Fibroblast of skin of right quadriceps (primary cell): ENCODE results near the gene HMOX1.

Experiments used
- DNase-seq: peaks from one replicate; pipeline ENCODE4 v3.0.0-alpha.2; 2013

The HMOX1 gene

DNA sequence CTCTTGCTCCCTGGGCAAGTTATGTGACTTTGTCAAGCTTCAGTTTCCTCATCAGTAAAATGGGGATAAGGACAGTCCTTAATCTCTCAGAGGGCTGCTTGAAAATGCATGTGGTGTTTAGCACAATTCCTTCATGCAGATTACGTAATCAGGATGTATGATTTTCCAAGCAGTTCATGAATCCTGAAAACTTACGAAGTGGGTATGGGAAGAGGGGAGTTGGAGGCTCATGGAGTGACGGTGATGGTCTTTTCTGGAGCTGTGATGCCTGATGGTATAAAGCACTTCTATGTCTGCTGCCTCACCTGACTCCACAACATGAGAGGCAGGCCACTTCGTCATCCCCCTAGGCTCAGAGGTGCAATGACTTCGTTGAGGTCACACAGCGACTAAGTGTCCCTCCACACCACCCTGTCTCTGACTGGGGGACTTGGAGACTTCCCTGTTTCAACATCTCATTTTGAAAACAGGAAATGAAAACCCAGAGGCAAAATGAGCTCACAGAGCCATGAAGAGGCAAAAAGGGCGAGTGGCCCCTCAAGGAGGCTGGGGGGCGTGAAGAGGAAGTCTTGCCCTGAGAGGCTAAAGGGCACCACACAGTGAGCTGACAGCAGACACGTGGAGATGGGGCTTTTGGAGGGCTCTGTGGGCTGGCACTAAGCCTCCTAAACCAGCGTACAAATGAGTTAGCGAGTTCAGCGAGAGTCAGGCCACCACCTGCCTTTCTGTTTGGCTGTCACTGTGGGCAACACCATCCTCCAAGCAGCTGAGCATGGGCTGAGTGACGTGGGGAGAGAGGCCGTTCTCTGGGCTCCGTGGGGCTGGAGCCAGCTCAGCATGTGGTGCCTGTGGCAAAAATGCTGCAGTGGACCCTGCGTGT, 29.1 kb downstream of the HMOX1 start:
- no peak for DNase-seq

DNA sequence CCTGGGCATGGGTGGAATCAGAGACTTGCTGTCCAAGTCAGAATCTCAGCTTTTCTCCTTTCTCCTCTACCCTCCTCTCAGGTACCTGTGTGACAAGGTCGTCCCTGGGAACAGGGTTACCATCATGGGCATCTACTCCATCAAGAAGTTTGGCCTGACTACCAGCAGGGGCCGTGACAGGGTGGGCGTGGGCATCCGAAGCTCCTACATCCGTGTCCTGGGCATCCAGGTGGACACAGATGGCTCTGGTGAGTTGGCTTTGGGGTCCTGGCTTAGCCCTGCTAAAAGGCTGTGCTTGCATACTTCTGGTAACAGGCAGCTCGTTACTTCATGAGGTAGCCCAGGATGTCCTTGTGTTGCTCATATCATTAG, 29.8 kb downstream of the HMOX1 start:
- no peak for DNase-seq

DNA sequence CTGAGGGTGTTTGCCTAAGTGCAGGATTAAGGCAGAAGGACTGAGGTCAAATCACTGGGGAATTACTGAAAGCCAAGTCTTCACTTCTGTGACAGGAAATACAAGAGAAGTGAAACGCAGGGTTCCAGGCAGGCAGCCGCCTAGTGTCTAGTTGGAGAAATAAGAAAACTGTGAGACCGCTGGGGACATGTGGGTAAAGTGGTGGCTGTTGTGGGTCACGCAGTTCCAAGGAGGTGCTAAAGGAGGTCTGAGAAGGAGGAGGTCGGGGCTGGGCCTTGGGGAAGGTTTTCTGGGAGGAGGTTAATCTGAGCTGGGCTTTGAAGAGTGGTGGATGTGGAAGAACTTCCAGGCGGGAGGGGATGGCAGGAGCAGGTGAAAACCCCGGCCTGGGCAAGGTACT, 30.2 kb downstream of the HMOX1 start:
- DNase-seq: no peak

DNA sequence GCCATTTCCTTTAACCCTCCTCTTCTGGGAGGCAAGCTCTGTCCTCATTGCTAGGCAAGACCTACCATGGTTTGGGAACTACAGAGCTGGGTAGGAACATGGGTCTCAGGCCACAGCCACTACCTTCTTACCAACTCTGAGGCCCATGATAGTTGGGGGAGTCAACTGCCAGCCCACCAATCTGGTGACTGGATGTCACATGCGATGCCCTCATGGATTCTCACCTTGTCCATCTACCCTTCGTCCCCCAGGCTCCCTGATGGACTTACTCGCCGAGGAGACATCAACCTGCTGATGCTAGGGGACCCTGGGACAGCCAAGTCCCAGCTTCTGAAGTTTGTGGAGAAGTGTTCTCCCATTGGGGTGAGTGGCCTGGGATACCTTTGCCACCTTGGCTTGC, 32.7 kb downstream of the HMOX1 start:
- no peak for DNase-seq

DNA sequence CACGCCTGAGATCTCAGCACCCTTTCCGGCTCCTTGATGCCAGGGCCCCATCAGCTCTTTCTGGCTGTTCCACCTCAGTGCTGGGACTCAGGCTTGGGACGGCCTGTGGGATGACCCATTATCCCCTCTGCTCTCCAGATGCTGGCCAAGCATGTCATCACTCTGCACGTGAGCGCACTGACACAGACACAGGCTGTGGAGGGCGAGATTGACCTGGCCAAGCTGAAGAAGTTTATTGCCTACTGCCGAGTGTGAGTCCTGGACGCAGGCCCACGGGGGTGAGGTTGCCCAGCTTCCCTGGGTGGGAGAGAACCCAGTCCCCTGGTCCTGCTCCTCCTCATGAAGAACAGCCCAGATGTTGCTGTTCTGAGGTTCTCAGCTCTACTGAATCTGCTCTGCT, 36.7 kb downstream of the HMOX1 start:
- DNase-seq: no peak

DNA sequence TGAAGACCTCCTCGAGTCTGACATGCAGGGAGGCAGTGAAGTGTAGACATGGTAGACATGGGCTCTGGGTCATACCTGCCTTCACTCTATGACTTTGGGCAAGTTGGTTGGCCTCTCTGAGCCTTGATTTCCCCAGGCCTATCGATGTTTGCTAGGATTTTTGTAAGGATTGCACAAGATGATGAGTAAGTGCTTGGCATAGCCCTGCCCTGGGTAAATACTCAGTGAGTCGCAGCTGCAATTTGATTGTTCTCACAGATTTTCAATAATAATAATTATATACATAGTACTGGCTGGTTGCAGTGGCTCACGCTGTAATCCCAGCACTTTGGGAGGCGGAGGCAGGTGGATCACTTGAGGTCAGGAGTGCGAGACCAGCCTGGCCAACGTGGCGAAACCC, 37.2 kb downstream of the HMOX1 start:
- DNase-seq: no peak

DNA sequence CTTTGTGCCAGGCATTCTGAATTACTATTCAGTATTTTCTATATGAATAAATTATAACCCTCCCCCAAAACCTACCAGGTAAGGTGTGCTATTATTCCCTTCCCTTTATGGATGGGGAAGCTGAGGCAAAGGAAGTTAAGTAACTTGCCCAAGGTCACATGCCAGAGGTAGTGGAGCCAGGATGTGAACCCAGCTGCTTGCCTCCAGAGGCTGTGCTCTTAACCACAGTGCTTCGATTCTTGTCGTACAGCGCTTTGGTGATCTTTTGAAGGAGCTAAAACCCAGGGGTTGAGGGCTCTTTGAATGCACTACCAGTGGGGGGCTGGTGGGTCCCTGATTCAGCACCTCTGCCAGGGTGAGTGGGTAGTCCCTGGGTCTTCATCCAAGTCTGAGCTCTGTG, 37.8 kb downstream of the HMOX1 start:
- DNase-seq: no peak

DNA sequence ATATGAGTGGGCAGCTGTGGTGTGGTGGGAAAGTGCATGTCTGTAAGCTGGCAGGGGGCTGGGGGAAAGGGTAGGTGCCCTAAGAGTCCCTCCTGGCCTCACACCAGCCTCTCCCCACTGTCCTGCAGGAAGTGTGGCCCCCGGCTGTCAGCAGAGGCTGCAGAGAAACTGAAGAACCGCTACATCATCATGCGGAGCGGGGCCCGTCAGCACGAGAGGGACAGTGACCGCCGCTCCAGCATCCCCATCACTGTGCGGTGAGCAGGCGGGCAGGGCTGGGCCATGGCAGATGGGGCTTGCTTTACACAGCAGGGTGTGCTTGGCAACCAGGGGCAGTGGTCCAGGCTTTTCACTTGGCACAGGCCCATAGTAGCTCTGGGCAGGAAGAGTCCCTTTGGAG, 38.9 kb downstream of the HMOX1 start:
- DNase-seq: no peak

DNA sequence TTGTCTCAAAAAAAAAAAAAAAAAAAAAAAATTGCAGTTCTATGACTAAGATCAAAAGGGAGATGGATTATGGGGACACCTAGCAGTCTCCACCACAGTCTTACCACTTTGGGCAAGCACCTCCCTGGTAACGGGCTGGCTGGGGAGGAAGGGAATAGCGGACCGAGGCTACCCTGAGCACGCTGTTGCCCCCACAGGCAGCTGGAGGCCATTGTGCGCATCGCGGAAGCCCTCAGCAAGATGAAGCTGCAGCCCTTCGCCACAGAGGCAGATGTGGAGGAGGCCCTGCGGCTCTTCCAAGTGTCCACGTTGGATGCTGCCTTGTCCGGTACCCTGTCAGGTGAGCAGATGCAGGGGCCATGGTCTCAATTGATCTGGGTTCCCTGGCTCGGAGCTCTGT, 40.2 kb downstream of the HMOX1 start:
- no peak for DNase-seq

DNA sequence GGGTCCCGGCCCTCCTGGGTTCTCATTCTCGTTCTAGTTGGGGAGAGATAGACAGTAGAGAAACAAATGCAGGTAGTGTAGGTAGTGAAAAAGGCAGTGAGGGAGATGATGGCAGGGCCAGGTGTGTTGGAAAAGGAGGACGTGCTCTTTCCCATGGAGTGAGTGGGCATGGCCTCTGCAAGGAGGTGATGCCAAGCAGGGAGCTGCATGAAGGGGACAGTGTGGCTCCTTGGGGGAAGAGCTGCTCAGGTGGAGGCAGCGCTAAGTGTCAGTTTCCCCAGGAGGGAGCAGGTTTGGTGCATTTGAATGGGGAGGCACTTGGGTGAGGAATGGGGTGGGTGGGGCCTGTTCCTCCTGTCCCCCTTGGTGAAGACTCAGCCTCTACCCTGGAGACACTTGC, 41.2 kb downstream of the HMOX1 start:
- DNase-seq: no peak

DNA sequence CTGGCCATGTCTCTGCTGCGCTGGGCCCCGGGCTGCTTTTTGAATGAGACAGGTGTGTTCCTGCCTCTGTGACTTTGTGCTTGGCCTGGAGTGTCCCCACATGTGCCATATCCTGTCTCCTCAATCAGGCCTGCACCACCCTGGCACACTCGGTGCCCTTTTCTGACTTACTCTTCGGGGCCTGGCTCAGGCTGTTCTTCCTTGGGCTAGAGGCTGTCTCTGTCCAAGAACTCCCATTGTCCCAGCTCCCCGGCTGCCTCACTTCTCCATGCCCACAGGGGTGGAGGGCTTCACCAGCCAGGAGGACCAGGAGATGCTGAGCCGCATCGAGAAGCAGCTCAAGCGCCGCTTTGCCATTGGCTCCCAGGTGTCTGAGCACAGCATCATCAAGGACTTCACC, 42.0 kb downstream of the HMOX1 start:
- DNase-seq: no peak

DNA sequence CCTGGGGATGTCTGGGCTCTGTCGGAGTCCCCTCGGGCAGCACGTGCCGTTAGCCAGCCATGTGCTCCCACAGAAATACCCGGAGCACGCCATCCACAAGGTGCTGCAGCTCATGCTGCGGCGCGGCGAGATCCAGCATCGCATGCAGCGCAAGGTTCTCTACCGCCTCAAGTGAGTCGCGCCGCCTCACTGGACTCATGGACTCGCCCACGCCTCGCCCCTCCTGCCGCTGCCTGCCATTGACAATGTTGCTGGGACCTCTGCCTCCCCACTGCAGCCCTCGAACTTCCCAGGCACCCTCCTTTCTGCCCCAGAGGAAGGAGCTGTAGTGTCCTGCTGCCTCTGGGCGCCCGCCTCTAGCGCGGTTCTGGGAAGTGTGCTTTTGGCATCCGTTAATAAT, 43.2 kb downstream of the HMOX1 start:
- DNase-seq: no peak

DNA sequence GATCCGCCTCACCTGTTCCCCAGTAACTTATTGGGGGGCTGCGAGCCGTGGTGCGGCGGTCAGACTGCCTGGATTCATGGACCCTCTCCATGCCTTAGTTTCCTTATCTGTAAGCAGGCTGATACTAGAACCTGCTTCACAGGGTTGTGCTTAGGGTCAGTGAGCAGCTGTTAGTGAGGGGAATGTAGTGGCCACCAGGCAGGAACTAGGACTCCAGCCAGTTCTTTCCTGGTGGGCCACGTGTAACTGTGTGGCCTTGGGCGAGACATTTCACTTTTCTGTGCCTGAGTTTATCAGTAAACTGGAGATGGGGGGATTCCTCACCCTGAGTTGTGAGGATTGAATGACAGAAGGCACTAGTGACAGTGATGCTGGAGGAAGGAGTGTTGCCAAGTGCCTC, 43.9 kb downstream of the HMOX1 start:
- DNase-seq: no peak

DNA sequence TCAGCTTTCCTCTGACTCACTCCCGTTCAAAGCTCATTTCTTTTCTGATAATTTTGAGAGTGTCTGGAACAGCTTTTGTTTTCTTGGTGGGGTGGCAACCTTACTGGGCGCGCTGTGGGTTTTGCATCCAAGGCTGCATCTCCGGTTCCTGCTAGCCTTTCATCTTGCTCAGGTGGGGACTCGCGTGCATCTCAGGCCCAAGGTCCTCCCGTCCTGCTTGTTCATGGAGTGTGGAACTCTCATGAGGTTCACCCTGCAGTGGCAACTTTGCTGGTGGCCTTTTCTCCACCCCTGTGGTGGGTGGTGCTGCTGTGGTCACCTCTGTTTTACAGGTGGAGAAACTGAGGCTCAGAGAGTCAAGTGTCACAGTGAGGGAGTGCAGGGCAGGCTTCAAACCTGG, 44.6 kb downstream of the HMOX1 start:
- DNase-seq: no peak

DNA sequence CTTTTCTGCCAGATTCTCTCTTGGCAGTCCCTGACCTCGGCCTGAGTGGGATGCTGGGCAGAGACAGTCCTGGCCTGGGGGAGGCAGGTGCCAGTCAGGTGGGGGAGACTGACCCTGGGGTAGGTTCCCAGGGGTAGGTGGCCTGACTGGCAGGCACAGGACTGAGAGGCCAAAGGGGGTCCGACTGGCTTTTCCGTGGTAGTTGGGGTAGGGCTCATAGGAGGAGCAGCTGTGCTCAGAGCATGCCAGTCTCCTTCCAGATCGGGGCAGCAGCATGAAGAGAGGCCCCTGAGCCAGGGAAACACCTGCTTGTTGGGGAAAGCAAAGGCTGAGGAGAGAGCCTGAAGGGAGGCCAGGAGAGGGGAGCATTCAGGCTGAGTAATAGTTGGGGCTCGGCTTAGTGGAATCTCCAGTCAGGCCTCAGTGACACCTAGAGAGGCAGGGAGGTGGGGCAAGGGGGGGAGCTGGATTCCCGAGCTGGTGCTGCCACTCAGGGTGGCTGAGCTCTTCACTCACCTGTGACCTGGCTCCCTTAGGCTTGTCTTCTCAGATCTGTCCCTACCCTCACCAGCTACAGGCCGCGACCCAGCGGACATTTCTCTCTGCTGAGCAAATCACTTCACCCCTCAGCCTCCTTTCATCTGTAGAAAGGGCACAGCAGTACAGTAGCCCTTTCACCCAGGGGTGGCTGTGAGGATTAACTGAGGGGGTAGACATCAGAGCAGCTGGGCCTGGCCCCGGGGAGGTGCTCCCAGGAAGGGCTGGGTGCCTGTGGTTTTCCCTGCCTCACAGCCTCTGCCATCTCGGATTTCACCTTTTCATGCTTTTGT, 45.3 kb downstream of the HMOX1 start:
- peak; percentile 38 for DNase-seq

DNA sequence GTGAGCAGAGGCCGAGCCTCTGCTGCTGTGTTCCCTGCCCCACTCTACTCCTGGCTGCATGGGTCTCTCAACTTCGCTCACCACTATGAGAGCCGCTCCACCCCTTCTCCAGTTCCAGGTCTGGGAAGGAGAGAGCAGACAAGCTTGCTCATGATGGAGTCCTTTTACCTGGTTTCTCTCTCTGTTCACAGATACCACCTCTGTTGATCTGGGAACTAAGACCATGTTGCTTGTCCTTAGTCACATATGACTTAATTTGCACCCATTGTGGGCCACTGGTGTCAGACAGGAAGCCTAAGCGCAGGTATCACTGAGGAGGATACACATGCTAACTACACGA, 45.9 kb downstream of the HMOX1 start:
- no peak for DNase-seq

DNA sequence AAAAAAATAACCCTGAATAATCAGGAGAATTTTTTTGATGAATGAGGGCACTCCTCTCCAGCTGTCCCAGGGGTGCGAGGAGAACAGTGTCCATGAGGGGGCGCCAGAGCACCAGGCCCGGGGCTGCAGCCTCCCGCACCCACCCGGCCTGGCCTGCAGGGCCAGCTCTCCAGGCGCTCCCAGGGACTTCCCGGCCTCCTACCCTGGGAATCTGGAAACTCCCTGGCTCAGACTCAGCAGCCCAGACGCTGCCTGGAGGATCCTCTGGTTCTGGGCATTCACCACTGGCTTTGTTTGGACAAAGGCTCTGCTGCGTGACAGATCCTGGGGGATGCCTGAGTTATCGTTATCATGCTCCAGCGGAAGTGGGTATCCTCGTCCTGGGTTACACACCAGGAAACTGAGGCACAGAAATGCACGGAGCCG, 50.0 kb downstream of the HMOX1 start:
- DNase-seq: peak; percentile 86

DNA sequence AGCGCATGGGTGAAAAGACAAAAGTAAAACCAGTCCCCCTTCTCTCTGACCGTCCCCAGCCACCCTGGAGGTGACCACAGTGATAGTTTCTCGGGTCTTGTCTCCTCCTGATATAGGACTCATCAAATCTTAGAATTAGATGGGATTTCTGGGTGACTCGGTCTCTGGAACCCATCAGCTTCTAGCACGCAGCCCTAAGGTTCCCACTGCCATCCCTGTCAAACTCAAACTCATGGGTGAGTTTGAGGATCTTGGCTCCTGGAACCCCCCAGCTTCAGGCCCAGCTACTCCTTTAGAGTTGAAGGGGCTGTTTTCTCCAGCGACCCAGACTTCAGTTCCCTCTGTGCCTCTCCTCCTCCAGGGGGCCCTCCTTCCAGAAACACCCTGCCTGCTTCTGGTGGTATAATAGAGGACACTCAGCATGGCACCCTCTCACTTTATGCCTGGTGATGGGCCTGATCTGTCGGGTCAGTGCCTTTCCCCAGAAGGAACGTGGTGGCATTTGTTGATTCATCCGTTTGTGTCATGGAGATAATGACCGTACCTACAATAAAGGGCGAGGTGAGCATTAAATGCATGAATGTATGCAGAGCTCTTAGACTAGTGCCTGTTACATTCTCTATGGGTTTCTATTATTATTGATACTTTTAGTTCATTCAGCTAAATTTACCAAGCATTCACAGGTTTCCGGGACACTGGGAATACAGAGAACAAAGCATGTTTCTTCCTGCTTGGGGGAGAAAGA, 50.8 kb downstream of the HMOX1 start:
- DNase-seq: no peak

DNA sequence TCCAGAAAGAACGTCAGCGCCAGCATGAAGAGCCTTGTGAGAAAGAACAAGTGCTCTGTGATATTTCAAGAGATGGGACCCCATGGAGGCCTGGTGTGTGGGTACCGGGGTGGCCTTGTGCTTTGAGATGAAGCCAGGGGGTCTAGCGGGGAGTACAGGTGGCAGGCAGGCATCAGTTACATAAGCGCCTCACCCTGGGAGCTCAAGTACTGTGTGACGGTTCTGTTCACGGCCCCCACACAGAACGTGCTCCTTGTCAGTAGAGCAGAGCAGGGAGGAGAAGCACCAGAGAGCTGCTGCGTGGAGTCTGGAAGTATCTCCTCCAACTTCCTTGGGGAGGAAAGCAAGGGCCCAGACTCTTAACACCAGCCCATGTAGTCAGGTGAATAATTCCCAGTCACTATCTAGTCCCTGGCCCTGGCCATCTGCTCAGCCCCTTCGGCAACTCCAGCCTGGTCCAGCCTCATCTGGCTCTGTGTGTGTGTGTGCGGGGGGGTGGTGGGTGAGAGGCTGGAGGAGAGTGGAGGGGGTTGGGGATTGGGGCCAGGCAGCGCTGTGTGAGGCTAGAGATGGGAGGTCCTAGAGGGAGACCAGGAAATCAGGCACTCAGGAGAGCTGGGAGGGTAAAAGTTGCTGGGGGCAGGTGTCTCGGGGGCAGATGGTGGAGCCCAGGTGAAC, 51.5 kb downstream of the HMOX1 start:
- DNase-seq: no peak

DNA sequence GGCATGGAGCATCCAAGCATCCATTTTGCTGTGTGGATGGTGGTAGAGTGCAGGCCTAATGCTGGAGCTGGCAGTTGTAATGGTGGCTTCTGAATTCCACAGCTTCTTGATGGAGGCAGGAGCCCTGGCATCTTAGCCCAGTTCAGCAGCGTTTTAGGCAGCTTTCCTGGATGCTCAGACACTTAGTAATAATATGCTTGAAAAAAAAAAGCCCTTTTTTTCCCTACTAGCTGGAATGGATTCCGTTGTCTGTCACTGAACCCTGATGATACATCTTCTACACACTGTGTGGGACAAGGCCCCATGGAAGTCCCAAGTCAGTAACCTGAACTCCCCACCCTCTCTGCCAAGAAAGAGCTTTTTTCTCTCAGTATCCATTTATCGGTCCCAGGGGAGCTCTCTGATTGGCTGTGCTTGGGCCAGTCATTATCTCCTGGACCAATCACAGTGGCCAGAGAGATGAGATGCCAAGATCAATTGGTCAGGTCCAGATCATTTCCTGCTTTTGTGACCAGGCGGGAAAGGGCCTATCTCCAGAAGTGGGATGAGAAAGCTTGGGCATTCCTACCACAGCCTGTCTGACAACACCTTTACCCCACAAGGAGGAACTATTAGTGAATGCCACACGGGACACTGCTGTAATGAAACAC, 53.3 kb downstream of the HMOX1 start:
- no peak for DNase-seq

DNA sequence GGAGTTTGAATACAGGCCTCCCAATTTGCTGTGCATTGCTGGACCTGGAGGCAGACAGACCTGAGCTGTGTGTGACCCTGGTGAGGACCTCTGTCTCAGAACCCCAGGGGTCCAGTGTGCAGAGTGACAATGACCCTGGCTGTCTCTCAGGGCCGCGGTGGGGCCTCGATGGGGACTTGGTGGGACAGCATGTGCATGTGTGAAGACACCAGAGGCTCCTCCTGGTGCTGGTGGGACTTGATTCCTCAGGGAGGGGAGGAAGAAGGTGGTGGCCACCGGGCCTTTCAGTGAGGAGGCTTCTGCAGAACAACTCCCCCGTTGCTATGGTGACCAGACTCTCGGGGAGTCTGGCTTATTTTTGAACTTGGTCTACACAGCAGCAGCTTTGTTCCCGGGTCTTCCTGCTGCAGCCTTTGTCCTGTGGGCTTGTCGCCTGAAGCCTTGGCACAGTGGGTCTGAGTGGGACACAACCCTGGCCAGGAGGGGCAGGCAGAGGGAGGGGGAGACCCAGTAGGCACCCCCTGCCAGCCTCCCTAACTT, 54.4 kb downstream of the HMOX1 start:
- no peak for DNase-seq

DNA sequence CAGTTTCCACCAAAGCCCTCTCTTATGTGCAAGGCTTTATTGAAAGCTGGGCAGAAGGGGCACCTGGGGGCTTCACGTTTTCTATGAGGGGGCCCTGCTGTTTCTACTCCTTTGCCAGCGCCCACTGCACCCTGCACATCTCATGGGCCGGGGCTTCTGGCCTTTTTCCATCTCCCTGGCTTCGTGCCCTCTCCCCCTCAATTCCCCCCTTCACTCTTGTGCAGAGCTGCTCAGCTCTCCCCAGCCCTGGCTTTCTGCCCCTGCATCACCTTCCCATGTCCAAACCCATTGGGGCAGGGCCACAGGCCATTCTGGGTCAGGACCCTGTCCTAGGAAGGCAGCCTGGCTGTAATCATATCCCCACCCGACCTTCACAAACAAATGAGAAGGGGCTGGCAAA, 55.5 kb downstream of the HMOX1 start:
- no peak for DNase-seq
